ENCODE measurements around the gene PPHLN1. TPM values are rescaled to one million over a fixed set of nuclear protein-coding genes. Genes with fewer than 3 reads are reported as not detected.

The PPHLN1 gene
- total and polyA plus RNA-seq, 2 donors (not counting 1 experiment from before 2014, with no cell fraction given) = 47.6 to 91.4 TPM

DNA sequence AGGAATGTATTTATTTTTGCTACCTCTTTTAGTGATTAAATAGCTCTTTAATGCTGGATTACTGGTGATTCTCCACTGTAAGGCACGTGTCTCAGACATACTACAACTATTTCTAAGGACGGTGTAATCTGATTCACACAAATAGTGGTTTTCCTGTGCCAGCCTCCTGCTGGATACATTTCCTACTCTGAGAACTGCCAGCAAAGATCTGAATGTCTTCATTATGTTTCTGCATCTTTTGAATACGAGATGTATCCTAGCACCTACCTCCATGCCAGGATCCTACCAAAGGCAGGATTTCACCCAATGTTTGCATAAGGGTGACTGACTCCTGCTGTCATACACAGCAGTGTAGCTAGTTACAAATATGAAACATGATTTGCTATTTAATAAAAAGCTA, 143.0 kb downstream of the PPHLN1 start:
- no peak overlapping the region for H3K9ac ChIP-seq (ENCODE audit: insufficient read depth, low read length)
- H3K4me2 ChIP-seq (ENCODE audit: extremely low read depth, insufficient read depth, low read length) = no peak overlapping the region
- H2AFZ ChIP-seq (ENCODE audit: low read length) = no peak overlapping the region
- DNase-seq (ENCODE audit: low read depth in 2 of 2) = no peak
- H3K27me3 ChIP-seq (ENCODE audit: control insufficient read depth, insufficient read depth, low read length) = no peaks in the 10 kb centered on the region
- no peaks in the 10 kb centered on the region for H4K20me1 ChIP-seq (ENCODE audit: control insufficient read depth, extremely low read depth, insufficient read depth, low read length)
- H3K4me1 ChIP-seq (ENCODE audit: control insufficient read depth, extremely low read depth, insufficient read depth, low read length) = peaks cover 4% of the 10 kb centered on the region
- TF ChIP-seq, protein P1, sequence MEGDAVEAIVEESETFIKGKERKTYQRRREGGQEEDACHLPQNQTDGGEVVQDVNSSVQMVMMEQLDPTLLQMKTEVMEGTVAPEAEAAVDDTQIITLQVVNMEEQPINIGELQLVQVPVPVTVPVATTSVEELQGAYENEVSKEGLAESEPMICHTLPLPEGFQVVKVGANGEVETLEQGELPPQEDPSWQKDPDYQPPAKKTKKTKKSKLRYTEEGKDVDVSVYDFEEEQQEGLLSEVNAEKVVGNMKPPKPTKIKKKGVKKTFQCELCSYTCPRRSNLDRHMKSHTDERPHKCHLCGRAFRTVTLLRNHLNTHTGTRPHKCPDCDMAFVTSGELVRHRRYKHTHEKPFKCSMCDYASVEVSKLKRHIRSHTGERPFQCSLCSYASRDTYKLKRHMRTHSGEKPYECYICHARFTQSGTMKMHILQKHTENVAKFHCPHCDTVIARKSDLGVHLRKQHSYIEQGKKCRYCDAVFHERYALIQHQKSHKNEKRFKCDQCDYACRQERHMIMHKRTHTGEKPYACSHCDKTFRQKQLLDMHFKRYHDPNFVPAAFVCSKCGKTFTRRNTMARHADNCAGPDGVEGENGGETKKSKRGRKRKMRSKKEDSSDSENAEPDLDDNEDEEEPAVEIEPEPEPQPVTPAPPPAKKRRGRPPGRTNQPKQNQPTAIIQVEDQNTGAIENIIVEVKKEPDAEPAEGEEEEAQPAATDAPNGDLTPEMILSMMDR (conservative IDR thresholded peaks at IDR 0.05 in 1 of 2, IDR thresholded peaks at IDR 0.05 in 1 of 2; ENCODE audit: low read depth in 1 of 2, low read length in 2 of 2) = no peak
- no peak for TF ChIP-seq EZH2 (IDR thresholded peaks at IDR 0.05; ENCODE audit: low read length, missing control alignments)
- no peaks in the 10 kb centered on the region for H3K79me2 ChIP-seq (ENCODE audit: control insufficient read depth, insufficient read depth, low read length)
- H3K4me3 ChIP-seq (replicated peaks in 1 of 4; ENCODE audit: control extremely low read depth in 1 of 4, insufficient read depth in 1 of 4, low read depth in 3 of 4, low read length in 4 of 4) = no peak overlapping the region
- H3K27ac ChIP-seq (ENCODE audit: insufficient read depth, low read length) = no peak overlapping the region
- H3K9me3 ChIP-seq (ENCODE audit: control insufficient read depth, insufficient read depth, low read depth, low read length) = no peaks in the 10 kb centered on the region
- peaks cover 2% of the 10 kb centered on the region for H3K36me3 ChIP-seq (ENCODE audit: control insufficient read depth, insufficient read depth, low read length)

DNA sequence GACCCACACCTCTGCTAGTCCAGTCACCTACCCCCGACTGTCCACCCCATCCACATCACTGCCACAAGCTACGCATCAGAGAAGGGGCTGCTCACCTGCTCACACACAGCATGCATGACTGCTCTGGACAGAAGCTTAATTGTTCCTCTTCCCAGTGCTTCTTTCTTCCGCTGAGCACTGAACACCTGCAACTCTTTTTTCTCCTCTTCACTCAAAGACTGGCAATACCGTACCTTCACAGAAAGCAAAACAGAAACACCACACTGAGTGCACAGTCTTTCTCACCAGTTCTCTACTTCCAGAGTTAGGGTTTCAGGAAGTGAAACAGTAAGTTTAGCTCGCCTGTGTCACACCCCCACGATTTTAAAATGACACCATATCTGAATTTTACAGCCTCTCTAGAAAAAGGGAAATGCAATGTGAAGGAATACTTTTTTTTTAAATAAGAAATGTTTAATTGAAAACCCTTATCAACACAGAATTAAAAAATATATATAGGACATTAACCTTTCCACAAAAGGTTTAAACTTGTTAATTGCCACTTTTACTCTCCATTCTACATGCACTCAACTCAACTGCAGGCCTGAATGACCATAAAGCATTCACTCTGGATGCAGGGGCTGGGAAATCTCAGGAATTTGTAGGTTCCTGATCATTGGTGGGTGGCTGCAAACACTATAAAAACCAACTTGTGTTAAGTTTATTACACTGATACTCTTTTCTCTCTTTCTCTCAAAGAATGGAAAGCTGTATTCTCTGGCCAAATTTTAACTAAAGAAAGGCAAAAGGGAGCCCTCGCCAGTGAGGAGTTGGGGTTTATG, 143.6 kb downstream of the PPHLN1 start:
- no peak overlapping the region for H3K4me2 ChIP-seq (ENCODE audit: extremely low read depth, insufficient read depth, low read length)
- H3K4me1 ChIP-seq (ENCODE audit: control insufficient read depth, extremely low read depth, insufficient read depth, low read length) = peaks cover 7% of the 10 kb centered on the region
- no peaks in the 10 kb centered on the region for H3K79me2 ChIP-seq (ENCODE audit: control insufficient read depth, insufficient read depth, low read length)
- no peak overlapping the region for H3K4me3 ChIP-seq (replicated peaks in 1 of 4; ENCODE audit: control extremely low read depth in 1 of 4, insufficient read depth in 1 of 4, low read depth in 3 of 4, low read length in 4 of 4)
- H3K9me3 ChIP-seq (ENCODE audit: control insufficient read depth, insufficient read depth, low read depth, low read length) = no peaks in the 10 kb centered on the region
- peaks cover 2% of the 10 kb centered on the region for H3K36me3 ChIP-seq (ENCODE audit: control insufficient read depth, insufficient read depth, low read length)
- H3K9ac ChIP-seq (ENCODE audit: insufficient read depth, low read length) = no peak overlapping the region
- H2AFZ ChIP-seq (ENCODE audit: low read length) = no peak overlapping the region
- no peaks in the 10 kb centered on the region for H4K20me1 ChIP-seq (ENCODE audit: control insufficient read depth, extremely low read depth, insufficient read depth, low read length)
- H3K27me3 ChIP-seq (ENCODE audit: control insufficient read depth, insufficient read depth, low read length) = no peaks in the 10 kb centered on the region
- no peak overlapping the region for H3K27ac ChIP-seq (ENCODE audit: insufficient read depth, low read length)
- TF ChIP-seq EZH2 (IDR thresholded peaks at IDR 0.05; ENCODE audit: low read length, missing control alignments) = no peak
- TF ChIP-seq, protein P1 (conservative IDR thresholded peaks at IDR 0.05 in 1 of 2, IDR thresholded peaks at IDR 0.05 in 1 of 2; ENCODE audit: low read depth in 1 of 2, low read length in 2 of 2) = no peak
- no peak for DNase-seq (ENCODE audit: low read depth in 2 of 2)

DNA sequence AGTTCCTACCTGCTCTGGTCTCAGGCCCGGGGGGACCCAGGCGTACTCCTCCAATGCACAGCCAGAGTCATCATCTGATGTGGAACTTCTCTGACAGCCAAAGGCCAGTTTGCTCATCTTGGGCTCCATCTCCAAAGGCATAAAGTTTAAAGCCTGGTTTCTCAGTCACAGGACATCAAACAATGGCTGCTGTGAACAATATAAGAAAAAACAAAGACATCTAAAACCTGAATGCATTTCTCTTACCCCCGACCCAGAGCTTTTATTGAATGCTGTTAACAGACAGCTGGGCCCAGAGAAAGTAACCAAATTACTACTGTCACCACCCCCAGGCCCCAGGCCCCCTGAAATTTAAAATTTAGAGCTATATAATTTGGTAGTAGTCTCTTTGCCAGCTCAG, 146.4 kb downstream of the PPHLN1 start:
- Histone ChIP-seq H4K20me1 (ENCODE audit: control insufficient read depth, extremely low read depth, insufficient read depth, low read length) (no peaks in the 10 kb centered on the region), H3K9me3 (ENCODE audit: control insufficient read depth, insufficient read depth, low read depth, low read length) (no peaks in the 10 kb centered on the region), H3K79me2 (ENCODE audit: control insufficient read depth, insufficient read depth, low read length) (peaks cover 7% of the 10 kb centered on the region), H3K4me1 (ENCODE audit: control insufficient read depth, extremely low read depth, insufficient read depth, low read length) (peaks cover 9% of the 10 kb centered on the region), H3K4me2 (ENCODE audit: extremely low read depth, insufficient read depth, low read length) (no peak overlapping the region), H3K4me3 (replicated peaks in 1 of 4; ENCODE audit: control extremely low read depth in 1 of 4, insufficient read depth in 1 of 4, low read depth in 3 of 4, low read length in 4 of 4) (no peak overlapping the region), H3K9ac (ENCODE audit: insufficient read depth, low read length) (no peak overlapping the region), H2AFZ (ENCODE audit: low read length) (no peak overlapping the region), H3K27me3 (ENCODE audit: control insufficient read depth, insufficient read depth, low read length) (no peaks in the 10 kb centered on the region), H3K36me3 (ENCODE audit: control insufficient read depth, insufficient read depth, low read length) (no peaks in the 10 kb centered on the region), H3K27ac (ENCODE audit: insufficient read depth, low read length) (no peak overlapping the region)
- TF ChIP-seq, protein P1 (conservative IDR thresholded peaks at IDR 0.05 in 1 of 2, IDR thresholded peaks at IDR 0.05 in 1 of 2; ENCODE audit: low read depth in 1 of 2, low read length in 2 of 2) = no peak
- TF ChIP-seq EZH2 (IDR thresholded peaks at IDR 0.05; ENCODE audit: low read length, missing control alignments) = no peak
- no peak for DNase-seq (ENCODE audit: low read depth in 2 of 2)

Measured in fibroblast of lung (primary cell).